B cell (primary cell): ENCODE data around the gene RNF111. TPM values are rescaled to one million over a fixed set of nuclear protein-coding genes. Genes with fewer than 3 reads are reported as not detected.

Source experiments
- ATAC-seq: fragments of 200-7000 bp; cut with Tn5 transposase; one replicate; pipeline ENCODE4 v1.10.0; 2021; ENCODE audit warnings: low read depth, mild to moderate bottlenecking, moderate number of reproducible peaks, moderate library complexity
- CTCF ChIA-PET: fragments of 350-600 bp; sonication (Branson Sonifier 250); formaldehyde crosslinking; loops from one replicate; lab custom pipeline; 2021; ENCODE audit warnings: antibody characterized with exemption, inconsistent platforms; lab: Charles Lee
- POLR2A ChIA-PET: fragments of 350-600 bp; sonication (Branson Sonifier 250); formaldehyde crosslinking; loops from one replicate; lab custom pipeline; 2021; ENCODE audit warnings: antibody characterized with exemption; lab: Charles Lee
- DNase-seq: peaks from one replicate; pipeline ENCODE4 v3.0.0; 2013
- H2AFZ ChIP-seq: 2 replicates; pipeline ENCODE4 v1.6.1; 2012; ENCODE audit warnings: mild to moderate bottlenecking, low read depth, low read length; ENCODE audit not compliant: insufficient read depth, poor library complexity, severe bottlenecking
- H3K27ac ChIP-seq, 2 donors: 1 replicate in 1 of 2; 2 replicates in 1 of 2; pipeline ENCODE4 v1.5.1; 2012 to 2013; ENCODE audit warnings: low read length in 2 of 2, mild to moderate bottlenecking in 2 of 2, moderate library complexity in 1 of 2
- H3K27me3 ChIP-seq, 4 experiments: fragments of 200-600 bp in 1 of 4; sonication (generic) in 1 of 4; replicated peaks in 1 of 4; 1 replicate in 2 of 4; 2 replicates in 2 of 4; pipeline versions ENCODE4 v1.6.1 to v1.7.0; 2013 to 2016; ENCODE audit warnings: low read length in 3 of 4, mild to moderate bottlenecking in 2 of 4, mixed read lengths in 1 of 4, moderate library complexity in 1 of 4; ENCODE audit not compliant: insufficient read depth in 4 of 4, control insufficient read depth in 3 of 4; ENCODE audit errors: control extremely low read depth in 1 of 4
- H3K36me3 ChIP-seq, 2 experiments: replicated peaks in 1 of 2; 1 replicate in 1 of 2; 2 replicates in 1 of 2; pipeline versions ENCODE4 v1.6.1 to v1.7.1; 2013; ENCODE audit warnings: low read length in 1 of 2; ENCODE audit not compliant: insufficient read depth in 2 of 2, control insufficient read depth in 1 of 2; ENCODE audit errors: control extremely low read depth in 1 of 2, extremely low read depth in 1 of 2
- H3K4me1 ChIP-seq, 2 donors: fragments of 200-600 bp in 1 of 2; sonication (generic) in 1 of 2; 1 replicate in 1 of 2; 2 replicates in 1 of 2; pipeline versions ENCODE4 v1.5.1 to v1.6.1; 2013 to 2017; ENCODE audit warnings: low read length in 2 of 2; ENCODE audit not compliant: control insufficient read depth in 2 of 2, insufficient read depth in 2 of 2
- H3K4me2 ChIP-seq: replicated peaks from 2 replicates; pipeline ENCODE3; 2012; ENCODE audit warnings: mild to moderate bottlenecking, low read depth, low read length; ENCODE audit not compliant: poor library complexity, severe bottlenecking
- H3K4me3 ChIP-seq, 5 experiments: fragments of 200-600 bp in 1 of 5; sonication (generic) in 1 of 5; 1 replicate in 3 of 5; 2 replicates in 2 of 5; pipeline versions ENCODE4 v1.5.1 to v1.7.0; 2011 to 2016; ENCODE audit warnings: low read length in 4 of 5, mild to moderate bottlenecking in 4 of 5, low read depth in 2 of 5, control low read depth in 1 of 5, moderate library complexity in 1 of 5; ENCODE audit not compliant: insufficient read depth in 1 of 5; ENCODE audit errors: control extremely low read depth in 1 of 5, extremely low read depth in 1 of 5
- H3K79me2 ChIP-seq: fragments of 200-600 bp; sonication (generic); one replicate; pipeline ENCODE4 v1.6.0; 2016; ENCODE audit warnings: low read length; ENCODE audit not compliant: control insufficient read depth, insufficient read depth
- H3K9ac ChIP-seq: fragments of 200-600 bp; sonication (generic); 2 replicates; pipeline ENCODE4 v1.6.1; 2017; ENCODE audit warnings: mild to moderate bottlenecking, low read length, moderate library complexity
- H3K9me3 ChIP-seq, 3 donors: one replicate each; pipeline versions ENCODE4 v1.6.1 to v1.7.1; 2013; ENCODE audit warnings: low read length in 2 of 3; ENCODE audit not compliant: control insufficient read depth in 2 of 3, insufficient read depth in 1 of 3; ENCODE audit errors: control extremely low read depth in 1 of 3
- H4K20me1 ChIP-seq: 2 replicates; pipeline ENCODE4 v1.6.0; 2012; ENCODE audit warnings: mild to moderate bottlenecking, low read length; ENCODE audit not compliant: insufficient read depth, control insufficient read depth, poor library complexity, severe bottlenecking
- H3K27ac Mint-ChIP-seq: one replicate; pipeline ENCODE4 v1.8.0; 2021; ENCODE audit warnings: mixed read lengths
- H3K27me3 Mint-ChIP-seq: one replicate; pipeline ENCODE4 v1.8.0; 2021; ENCODE audit warnings: mixed read lengths
- H3K4me1 Mint-ChIP-seq: one replicate; pipeline ENCODE4 v1.8.0; 2021; ENCODE audit warnings: mixed read lengths
- H3K4me3 Mint-ChIP-seq: one replicate; pipeline ENCODE4 v1.8.0; 2021; ENCODE audit warnings: mixed read lengths
- H3K9me3 Mint-ChIP-seq: one replicate; pipeline ENCODE4 v1.8.0; 2022; ENCODE audit warnings: mixed read lengths; ENCODE audit not compliant: insufficient read depth
- CTCF ChIP-seq: fragments of 200-600 bp; IDR thresholded peaks from one replicate; pipeline ENCODE4 v1.8.0; 2022; ENCODE audit warnings: antibody characterized with exemption, mild to moderate bottlenecking
- EZH2 ChIP-seq: IDR thresholded peaks from 2 replicates; pipeline ENCODE4 v1.6.1; 2012; ENCODE audit warnings: borderline replicate concordance, low read depth, mild to moderate bottlenecking, moderate library complexity, low read length; ENCODE audit not compliant: insufficient read depth, poor library complexity, severe bottlenecking
- WGBS: methylation state at CpG from one replicate; pipeline ENCODE4 v1.1.5; 2013; ENCODE audit warnings: missing lambda C conversion rate; ENCODE audit not compliant: insufficient coverage; 5-methylcytosine and 5-hydroxymethylcytosine counted together
- intact Hi-C: fragments of 100-400 bp; cut with micrococcal nuclease; formaldehyde crosslinking; loops from one replicate; pipeline ENCODE4 v1.10.0; 2022
- polyA plus RNA-seq: library from polyadenylated mRNA; depleted of rRNA; stranded (reverse); fragments of >200 nt; gene quantifications from 2 replicates; pipeline ENCODE4 v1.2.3, GENCODE V29; 2012
- total RNA-seq, 2 donors: library from RNA; stranded (reverse); fragments of 120-200 nt in 1 of 2; gene quantifications; 1 replicate in 1 of 2; 2 replicates in 1 of 2; pipeline versions ENCODE4 v1.2.3 to v1.2.4, GENCODE V29; 2013 to 2022

The RNF111 gene
- total and polyA plus RNA-seq, 2 donors (not counting 1 experiment from before 2014, with no cell fraction given) = 24.9 to 72.3 TPM

- POLR2A ChIA-PET = no interaction called here
Observed at GRCh38 chr15:59014068-59014467, 26.6 kb downstream of the RNF111 start.

GRCh38 chr15:59017449-59017848 is 30.0 kb downstream of the RNF111 start:
- intact Hi-C loops = loop anchor here (5.0 kb wide), 1 partner anchor 35 kb away; no protein-coding TSS in a partner anchor
- H3K27ac Mint-ChIP-seq = no peak overlapping the region
- Histone ChIP-seq H3K27me3 (no peaks in the 10 kb centered on the region), H3K4me2 (no peak overlapping the region), H4K20me1 (peaks cover 31% of the 10 kb centered on the region), H3K4me1 (peaks cover 3 to 5% of the 10 kb centered on the region in 2 donors), H2AFZ (no peak overlapping the region), H3K27ac (no peak overlapping the region), H3K36me3 (peaks cover 0 to 4% of the 10 kb centered on the region in 2 experiments), H3K9me3 (no peaks in the 10 kb centered on the region), H3K4me3 (no peak overlapping the region), H3K9ac (no peak overlapping the region), H3K79me2 (peaks cover 71% of the 10 kb centered on the region)
- CTCF ChIA-PET = no interaction called here
- POLR2A ChIA-PET = interaction anchor here (0.7 kb wide), 1 partner anchor 8 kb away, joined by 6 read pairs; no protein-coding TSS in a partner anchor
- WGBS = no CpG with 5 or more reads among the region's 2 CpGs
- no peak overlapping the region for H3K4me3 Mint-ChIP-seq
- H3K27me3 Mint-ChIP-seq = no peaks in the 10 kb centered on the region
- TF ChIP-seq CTCF (no peak), EZH2 (no peak)
- no peak for DNase-seq
- no peaks in the 10 kb centered on the region for H3K9me3 Mint-ChIP-seq
- ATAC-seq = no peak
- H3K4me1 Mint-ChIP-seq = peaks cover 31% of the 10 kb centered on the region

More at GRCh38 chr15:59014068-59014467, 26.6 kb downstream of the RNF111 start:
- Mint-ChIP-seq H3K9me3 (no peaks in the 10 kb centered on the region), H3K27ac (no peak overlapping the region), H3K27me3 (no peaks in the 10 kb centered on the region), H3K4me1 (peaks cover 27% of the 10 kb centered on the region), H3K4me3 (no peak overlapping the region)
- peaks cover 78% of the 10 kb centered on the region for H3K79me2 ChIP-seq
- peaks cover 4 to 6% of the 10 kb centered on the region in 2 experiments for H3K36me3 ChIP-seq
- CTCF ChIA-PET = interaction anchor here (0.7 kb wide), 1 partner anchor 636 kb away, joined by 3 read pairs; no protein-coding TSS in a partner anchor
- H2AFZ ChIP-seq = no peak overlapping the region
- DNase-seq = no peak
- no peak overlapping the region for H3K4me2 ChIP-seq
- no peak overlapping the region for H3K9ac ChIP-seq
- ATAC-seq = no peak
- no peak overlapping the region for H3K27ac ChIP-seq
- intact Hi-C loops = no loop called here
- H3K4me1 ChIP-seq = peaks cover 3 to 4% of the 10 kb centered on the region in 2 donors
- TF ChIP-seq EZH2 = no peak
- no peak for TF ChIP-seq CTCF
- no peaks in the 10 kb centered on the region for H3K9me3 ChIP-seq
- H3K4me3 ChIP-seq = no peak overlapping the region
- no CpG with 5 or more reads among the region's 1 CpG for WGBS
- peaks cover 40% of the 10 kb centered on the region for H4K20me1 ChIP-seq
- no peaks in the 10 kb centered on the region for H3K27me3 ChIP-seq
